HL-60 (cell line): ENCODE data around the gene ZAR1.

ENCODE experiments used
- DNase-seq, 2 experiments: peaks; one replicate each; pipeline ENCODE4 v3.0.0-alpha.2; 2010 to 2020; ENCODE audit warnings: low read depth in 1 of 2, low spot score in 1 of 2
- H3K27ac ChIP-seq: fragments of 250-450 bp; sonication (Bioruptor Pico); replicated peaks from 2 replicates; pipeline ENCODE4 v1.5.1; 2020; ENCODE audit warnings: mild to moderate bottlenecking, moderate library complexity
- H3K27me3 ChIP-seq: fragments of 250-450 bp; sonication (Bioruptor Pico); 2 replicates; pipeline ENCODE4 v1.5.1; 2021; ENCODE audit warnings: mild to moderate bottlenecking, moderate library complexity; ENCODE audit not compliant: insufficient read depth, poor library complexity, severe bottlenecking
- H3K4me3 ChIP-seq: replicated peaks from 2 replicates; pipeline ENCODE4 v1.5.1; 2011; ENCODE audit warnings: mild to moderate bottlenecking, control low read depth, low read length; ENCODE audit not compliant: insufficient read depth
- CTCF ChIP-seq: IDR thresholded peaks from one replicate; pipeline ENCODE4 v1.5.1; 2011; ENCODE audit warnings: low read length, control low read depth, inconsistent platforms; ENCODE audit not compliant: insufficient read depth
- GABPA ChIP-seq: IDR thresholded peaks from 2 replicates; pipeline ENCODE4 v1.6.1; 2012; ENCODE audit warnings: low read depth
- POLR2AphosphoS5 ChIP-seq: IDR thresholded peaks from 2 replicates; pipeline ENCODE4 v1.6.1; 2012; ENCODE audit warnings: low read depth
- REST ChIP-seq: IDR thresholded peaks from 2 replicates; pipeline ENCODE4 v1.6.1; 2012; ENCODE audit warnings: low read depth; ENCODE audit not compliant: insufficient replicate concordance
- SPI1 ChIP-seq: IDR thresholded peaks from 2 replicates; pipeline ENCODE4 v1.6.1; 2012; ENCODE audit warnings: low read depth, mild to moderate bottlenecking, borderline replicate concordance

ZAR1 gene

GRCh38 chr4:48495941-48496340 lies 5.9 kb downstream of the ZAR1 start:
- H3K27me3 ChIP-seq = no peaks in the 10 kb centered on the region
- H3K27ac ChIP-seq = no peak overlapping the region
- no peak for DNase-seq
- TF ChIP-seq SPI1 (no peak), GABPA (no peak), CTCF (no peak), REST (no peak), POLR2AphosphoS5 (no peak)
- H3K4me3 ChIP-seq = no peak overlapping the region

- no peak overlapping the region for H3K27ac ChIP-seq
- H3K27me3 ChIP-seq = no peaks in the 10 kb centered on the region
- TF ChIP-seq REST (no peak), GABPA (no peak), SPI1 (no peak), POLR2AphosphoS5 (no peak), CTCF (no peak)
- DNase-seq = no peak
- no peak overlapping the region for H3K4me3 ChIP-seq
These were observed 8.8 kb downstream of the ZAR1 start for GRCh38 chr4:48498895-48499294.

- Histone ChIP-seq H3K27me3 (no peaks in the 10 kb centered on the region), H3K4me3 (no peak overlapping the region), H3K27ac (no peak overlapping the region)
- no peak for DNase-seq
- TF ChIP-seq POLR2AphosphoS5 (no peak), CTCF (no peak), SPI1 (no peak), REST (no peak), GABPA (no peak)
These were observed 9.6 kb downstream of the ZAR1 start for GRCh38 chr4:48499551-48500066.
